ENCODE measurements around the gene SERTM1. TPM values are rescaled to one million over a fixed set of nuclear protein-coding genes. Genes with fewer than 3 reads are reported as not detected.

Gene SERTM1
- total and polyA plus RNA-seq, 2 of the 8 experiments (the other 6 are each of a cell fraction or from before 2014, with no cell fraction given): 0.48 to 1.6 TPM

DNA sequence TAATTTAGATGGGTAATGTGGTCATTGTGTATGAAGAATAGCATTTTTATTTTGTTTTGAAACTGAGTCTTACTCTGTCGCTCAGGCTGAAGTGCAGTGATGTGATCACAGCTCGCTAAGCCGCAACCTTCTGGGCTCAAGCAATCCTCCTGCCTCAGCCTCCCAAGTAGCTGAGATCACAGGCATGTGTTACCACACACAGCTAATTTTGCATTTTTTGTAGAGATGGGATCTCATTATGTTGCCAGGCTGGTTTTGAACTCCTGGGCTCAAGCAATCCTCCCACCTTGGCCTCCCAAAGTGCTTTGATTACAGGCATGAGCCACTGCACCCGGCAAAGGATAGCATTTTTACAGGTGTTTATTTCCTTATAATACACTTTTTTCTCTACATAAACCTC lies 36.6 kb downstream of the SERTM1 start:
- Histone ChIP-seq H3K27ac (ENCODE audit: low read depth, low read length) (no peak overlapping the region), H2BK120ac (replicated peaks; ENCODE audit: low read depth, low read length) (no peak overlapping the region), H3K9ac (replicated peaks in 1 of 4; ENCODE audit: extremely low read depth in 1 of 4, low read depth in 3 of 4, low read length in 3 of 4) (no peak overlapping the region), H3K79me2 (ENCODE audit: control insufficient read depth in 1 of 2, insufficient read depth in 2 of 2, low read length in 2 of 2) (no peaks in the 10 kb centered on the region), H4K91ac (replicated peaks; ENCODE audit: insufficient read length, low read length) (no peak overlapping the region), H3K23ac (ENCODE audit: insufficient read length) (no peak overlapping the region), H2BK5ac (ENCODE audit: low read depth, low read length) (no peak overlapping the region), H3K14ac (ENCODE audit: insufficient read length) (no peak overlapping the region), H3K9me3 (ENCODE audit: insufficient read depth in 2 of 2, low read depth in 1 of 2, low read length in 1 of 2) (no peaks in the 10 kb centered on the region), H2AFZ (ENCODE audit: low read length) (no peak overlapping the region), H3K79me1 (ENCODE audit: low read depth, low read length) (no peaks in the 10 kb centered on the region), H3K4ac (replicated peaks; ENCODE audit: insufficient read length, low read depth, low read length) (no peak overlapping the region), H2AK5ac (ENCODE audit: low read depth, low read length) (no peak overlapping the region), H2BK20ac (ENCODE audit: low read length) (no peak overlapping the region), H3K23me2 (ENCODE audit: low read depth, low read length) (no peaks in the 10 kb centered on the region), H3K36me3 (ENCODE audit: control insufficient read depth in 2 of 4, insufficient read depth in 4 of 4, low read length in 3 of 4) (no peaks in the 10 kb centered on the region), H4K5ac (ENCODE audit: insufficient read length, low read depth, low read length) (no peak overlapping the region), H3K4me1 (replicated peaks in 1 of 4; ENCODE audit: control insufficient read depth in 3 of 4, insufficient read depth in 4 of 4, low read length in 3 of 4) (no peaks in the 10 kb centered on the region), H2BK12ac (ENCODE audit: low read depth, low read length) (no peak overlapping the region), H3K18ac (ENCODE audit: extremely low read depth, low read length) (no peak overlapping the region), H3K27me3 (replicated peaks in 1 of 4; ENCODE audit: control insufficient read depth in 3 of 4, extremely low read depth in 1 of 4, insufficient read depth in 3 of 4, low read length in 3 of 4) (peaks cover 0 to 1% (median 0%) of the 10 kb centered on the region in 4 experiments; a peak in 1 of 7 replicates), H3K4me3 (ENCODE audit: extremely low read depth in 1 of 4, insufficient read depth in 2 of 4, low read depth in 3 of 4, low read length in 4 of 4) (no peak overlapping the region), H3K56ac (replicated peaks; ENCODE audit: insufficient read length, low read depth, low read length) (no peak overlapping the region), H2BK15ac (ENCODE audit: low read length) (no peak overlapping the region), H4K20me1 (replicated peaks in 1 of 2; ENCODE audit: control insufficient read depth in 1 of 2, insufficient read depth in 2 of 2, low read length in 2 of 2) (no peaks in the 10 kb centered on the region), H4K8ac (ENCODE audit: extremely low read depth, insufficient read depth, low read length) (no peak overlapping the region), H3K4me2 (ENCODE audit: insufficient read depth in 1 of 2, low read depth in 2 of 2, low read length in 2 of 2) (no peak overlapping the region)
- ChIA-PET POLR2A (ENCODE audit: partially characterized antibody) (no interaction called here), CTCF (ENCODE audit: partially characterized antibody) (interaction anchor here (0.9 kb wide), 1 partner anchor 105 kb away, joined by 3 read pairs; no protein-coding TSS in a partner anchor)
- no peak for TF ChIP-seq SP1 (IDR thresholded peaks at IDR 0.05; ENCODE audit: low read depth, low read length)
- no peak for TF ChIP-seq JUN (IDR thresholded peaks at IDR 0.05; ENCODE audit: low read depth, low read length)
- TF ChIP-seq, protein P1, sequence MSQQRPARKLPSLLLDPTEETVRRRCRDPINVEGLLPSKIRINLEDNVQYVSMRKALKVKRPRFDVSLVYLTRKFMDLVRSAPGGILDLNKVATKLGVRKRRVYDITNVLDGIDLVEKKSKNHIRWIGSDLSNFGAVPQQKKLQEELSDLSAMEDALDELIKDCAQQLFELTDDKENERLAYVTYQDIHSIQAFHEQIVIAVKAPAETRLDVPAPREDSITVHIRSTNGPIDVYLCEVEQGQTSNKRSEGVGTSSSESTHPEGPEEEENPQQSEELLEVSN (IDR thresholded peaks at IDR 0.05): no peak
- TF ChIP-seq ASH2L (IDR thresholded peaks at IDR 0.05; ENCODE audit: low read length): no peak
- TF ChIP-seq KDM4A (IDR thresholded peaks at IDR 0.05; ENCODE audit: low read depth, low read length, severe bottlenecking): no peak
- no peak for TF ChIP-seq JUND (IDR thresholded peaks at IDR 0.05; ENCODE audit: low read length)
- TF ChIP-seq CTBP2 (IDR thresholded peaks at IDR 0.05; ENCODE audit: borderline replicate concordance, insufficient read depth, insufficient read length, low read length): no peak
- no peak for TF ChIP-seq RAD21 (IDR thresholded peaks at IDR 0.05 in 1 of 2, conservative IDR thresholded peaks at IDR 0.05 in 1 of 2; ENCODE audit: low read depth in 2 of 2, low read length in 2 of 2)
- TF ChIP-seq EP300 (IDR thresholded peaks at IDR 0.05; ENCODE audit: borderline replicate concordance in 1 of 2, low read depth in 2 of 2, low read length in 2 of 2): no peak
- FAIRE-seq: no peak
- whole genome bisulfite sequencing, 2 experiments (ENCODE audit: extremely low coverage in 1 of 2, insufficient coverage in 1 of 2, insufficient read length in 1 of 2, insufficient replicate concordance in 2 of 2, low coverage in 1 of 2, low lambda C conversion rate in 2 of 2, missing lambda C conversion rate in 1 of 2): 77% methylated on average over 4 of the region's 4 CpGs; no CpG with 5 or more reads in 1 of the 2 experiments
- no peak for DNase-seq (ENCODE audit: low read depth in 1 of 2, low spot score in 2 of 2)
